ENCODE data around the gene UTF1. TPM values are rescaled to one million over a fixed set of nuclear protein-coding genes. Genes with fewer than 3 reads are reported as not detected.
"Not testable (repeated sequence)": the region's sequence is repeated elsewhere in the genome, so short reads cannot be mapped to it uniquely, and the experiment has no call there.

The UTF1 gene
- total RNA-seq, 1 donor from 2014 or later = not detected

DNA sequence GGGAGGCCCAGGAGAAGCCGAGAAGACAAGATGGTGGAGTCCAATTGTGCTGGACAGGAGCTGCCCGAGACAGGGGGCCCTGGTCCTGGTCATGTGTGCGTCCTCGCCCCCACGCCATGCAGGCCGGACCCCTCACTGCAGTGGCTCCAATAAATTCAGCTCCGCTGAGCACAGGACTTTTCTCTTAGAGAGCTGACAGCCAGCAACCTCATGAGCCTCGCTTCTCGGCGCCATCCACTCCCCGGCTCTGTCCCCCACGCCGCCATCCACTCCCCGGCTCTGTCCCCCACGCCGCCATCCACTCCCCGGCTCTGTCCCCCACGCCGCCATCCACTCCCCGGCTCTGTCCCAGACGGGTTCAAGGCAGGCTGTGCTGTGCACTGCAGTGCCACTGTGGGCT lies 2.8 kb upstream of the UTF1 start:
- no peak for DNase-seq (ENCODE audit: low spot score)

- DNase-seq (ENCODE audit: low spot score) = no peak
Measured at GRCh38 chr10:133229265-133230043, 563 bp upstream of the UTF1 start.

DNA sequence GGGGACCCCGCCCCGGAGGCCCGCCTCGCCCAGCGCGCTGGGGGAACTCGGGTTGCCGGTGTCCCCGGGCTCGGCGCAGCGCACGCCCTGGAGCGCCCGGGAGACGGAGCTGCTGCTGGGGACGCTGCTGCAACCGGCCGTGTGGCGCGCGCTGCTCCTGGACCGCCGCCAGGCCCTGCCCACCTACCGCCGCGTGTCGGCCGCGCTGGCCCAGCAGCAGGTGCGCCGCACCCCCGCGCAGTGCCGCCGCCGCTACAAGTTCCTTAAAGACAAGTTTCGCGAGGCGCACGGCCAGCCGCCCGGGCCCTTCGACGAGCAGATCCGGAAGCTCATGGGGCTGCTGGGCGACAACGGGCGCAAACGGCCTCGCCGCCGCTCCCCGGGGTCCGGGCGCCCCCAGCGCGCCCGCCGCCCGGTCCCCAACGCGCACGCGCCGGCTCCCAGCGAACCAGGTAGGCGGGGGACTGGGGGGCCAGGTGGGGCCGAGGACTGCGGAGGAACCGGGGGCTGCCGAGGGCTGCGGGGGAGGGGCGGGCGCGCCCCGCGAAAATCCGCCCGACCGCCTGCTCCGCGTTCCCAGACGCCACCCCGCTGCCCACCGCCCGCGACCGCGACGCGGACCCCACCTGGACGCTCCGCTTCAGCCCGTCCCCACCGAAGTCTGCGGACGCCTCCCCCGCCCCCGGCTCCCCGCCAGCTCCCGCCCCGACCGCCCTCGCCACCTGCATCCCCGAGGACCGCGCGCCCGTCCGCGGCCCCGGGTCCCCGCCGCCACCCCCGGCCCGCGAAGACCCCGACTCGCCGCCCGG lies 574 bp downstream of the UTF1 start:
- no peak for DNase-seq (ENCODE audit: low spot score)

- DNase-seq (ENCODE audit: low spot score) = no peak
Measured at GRCh38 chr10:133231244-133231945, 1.4 kb downstream of the UTF1 start.

GRCh38 chr10:133231946-133232574 lies 2.0 kb downstream of the UTF1 start:
- no peak for DNase-seq (ENCODE audit: low spot score)

DNA sequence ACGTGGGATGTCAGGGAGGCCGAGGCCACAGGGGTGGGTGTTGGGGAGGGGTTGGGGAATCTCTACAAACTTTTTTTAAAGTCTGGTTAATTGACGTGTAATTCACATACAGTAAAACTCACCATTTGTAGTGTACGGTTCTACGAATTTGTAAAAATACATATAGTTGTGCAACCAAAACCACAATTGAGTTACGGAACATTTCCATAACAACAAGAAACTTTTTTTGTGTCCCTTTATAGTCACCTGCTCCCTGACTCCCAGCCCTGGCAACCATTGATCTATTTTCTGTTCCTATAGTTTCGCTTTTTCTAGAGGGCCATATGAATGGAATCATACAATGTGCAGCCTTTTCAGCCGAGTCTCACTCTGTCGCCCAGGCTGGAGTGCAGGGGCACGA lies 4.8 kb downstream of the UTF1 start:
- not testable (repeated sequence) for DNase-seq (ENCODE audit: low spot score)

GRCh38 chr10:133235265-133235855 lies 5.3 kb downstream of the UTF1 start:
- no peak for DNase-seq (ENCODE audit: low spot score)

GRCh38 chr10:133235932-133236331 lies 5.9 kb downstream of the UTF1 start:
- no peak for DNase-seq (ENCODE audit: low spot score)

DNA sequence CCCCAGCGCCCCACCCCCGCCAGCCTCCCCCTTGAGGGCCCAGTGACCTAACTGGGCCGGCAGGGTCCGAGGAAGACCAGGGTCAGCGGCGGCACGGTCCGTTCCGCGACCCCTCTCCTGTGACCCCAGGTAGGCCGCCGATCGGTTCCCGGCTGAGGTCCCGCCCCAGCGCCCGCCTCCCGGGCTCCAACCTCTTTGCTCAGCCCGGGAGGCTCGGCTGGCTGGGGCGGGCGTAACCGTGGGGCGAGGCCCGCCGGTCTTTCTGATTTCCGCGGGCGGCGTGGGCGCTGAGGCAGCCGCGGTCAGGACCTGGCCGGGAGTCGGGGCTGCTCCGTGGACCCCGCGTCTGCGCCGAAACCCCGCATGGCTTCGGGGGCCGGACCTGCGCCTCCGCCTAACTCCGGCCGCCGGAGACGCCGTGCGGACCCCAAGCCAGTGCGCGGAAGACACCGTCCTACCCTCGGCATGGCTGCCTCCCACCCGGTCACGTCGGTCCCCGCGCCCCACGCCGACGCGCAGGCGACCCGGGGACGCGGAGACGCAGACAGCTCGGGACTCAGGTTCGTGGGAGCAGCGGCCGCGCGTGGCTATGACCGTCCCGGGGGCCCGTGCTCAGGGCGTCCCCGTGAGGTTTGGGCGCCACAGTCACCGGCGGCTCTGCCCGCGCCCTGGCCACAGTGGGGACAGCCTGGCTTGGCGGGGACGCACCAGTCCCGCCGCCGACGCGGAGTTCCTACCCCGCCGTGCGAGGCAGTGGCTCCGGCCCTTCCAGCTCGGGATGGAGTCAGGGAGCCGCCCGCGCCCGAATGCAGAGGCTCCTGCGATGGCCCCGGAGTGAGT lies 6.6 kb downstream of the UTF1 start:
- DNase-seq (ENCODE audit: low spot score) = no peak

- DNase-seq (ENCODE audit: low spot score) = no peak
Measured at GRCh38 chr10:133237241-133237587, 7.2 kb downstream of the UTF1 start.

DNA sequence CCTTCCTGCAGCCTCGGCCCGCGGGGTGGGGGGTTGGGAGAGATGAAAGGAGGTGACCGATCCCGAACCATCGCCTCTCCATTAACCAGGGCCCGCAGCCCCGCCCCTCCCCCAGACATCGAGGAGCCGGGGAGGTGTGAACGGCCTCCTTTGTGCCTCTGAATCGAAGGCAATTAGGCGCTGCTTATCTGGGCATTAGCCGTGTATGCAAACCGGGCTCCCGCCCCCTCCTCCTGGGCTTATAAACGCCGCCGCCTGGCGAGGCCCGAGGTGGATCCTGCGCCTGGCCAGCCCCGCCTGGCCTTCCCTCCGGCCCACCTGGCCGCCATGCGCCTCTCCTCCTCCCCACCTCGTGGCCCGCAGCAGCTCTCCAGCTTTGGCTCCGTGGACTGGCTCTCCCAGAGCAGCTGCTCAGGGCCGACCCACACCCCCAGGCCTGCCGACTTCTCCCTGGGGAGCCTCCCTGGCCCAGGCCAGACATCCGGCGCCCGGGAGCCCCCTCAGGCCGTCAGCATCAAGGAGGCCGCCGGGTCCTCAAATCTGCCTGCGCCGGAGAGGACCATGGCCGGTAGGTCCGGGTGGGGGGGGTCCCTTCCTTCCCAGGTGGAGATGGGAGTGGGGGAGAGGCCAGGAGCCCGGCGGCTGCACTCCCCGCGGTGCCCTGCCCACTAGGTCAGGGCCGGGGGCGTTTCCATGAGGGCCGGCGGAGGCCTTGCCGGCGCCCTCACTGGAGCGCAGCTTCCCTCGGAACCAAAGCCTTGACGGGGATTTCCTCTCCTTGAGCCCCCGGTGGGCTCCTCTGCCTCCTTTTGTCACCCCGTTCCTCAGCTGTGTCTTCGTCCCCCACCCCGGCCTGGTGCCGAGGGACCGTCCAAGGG lies 7.8 kb downstream of the UTF1 start, which contains the start of gene VENTX:
TSS of gene VENTX (plus strand) at position 268 of the 878 bp plus-strand sequence. CDS start at position 328, 60 bp downstream.
- no peak for DNase-seq (ENCODE audit: low spot score)

DNA sequence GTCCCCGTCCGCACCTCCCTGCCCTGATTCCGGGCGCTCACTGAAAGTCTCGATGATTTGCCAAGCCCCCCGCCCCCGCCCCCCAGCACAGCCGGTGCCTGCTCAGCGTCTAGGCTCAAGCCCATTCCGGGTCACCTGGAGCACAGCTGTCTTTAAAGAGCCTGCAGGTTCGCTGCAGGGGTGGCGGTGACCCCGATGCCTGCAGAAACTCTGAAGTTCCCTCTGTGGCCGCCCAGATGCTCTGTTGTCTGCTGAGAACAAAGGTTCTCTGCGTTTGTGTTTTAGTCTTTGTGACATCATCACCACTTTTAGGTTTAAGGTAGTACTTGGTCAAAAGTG lies 8.4 kb downstream of the UTF1 start:
- no peak for DNase-seq (ENCODE audit: low spot score)

GRCh38 chr10:133239990-133240389 lies 10.0 kb downstream of the UTF1 start:
- no peak for DNase-seq (ENCODE audit: low spot score)

GRCh38 chr10:133241501-133242205 lies 11.6 kb downstream of the UTF1 start:
- no peak for DNase-seq (ENCODE audit: low spot score)

DNA sequence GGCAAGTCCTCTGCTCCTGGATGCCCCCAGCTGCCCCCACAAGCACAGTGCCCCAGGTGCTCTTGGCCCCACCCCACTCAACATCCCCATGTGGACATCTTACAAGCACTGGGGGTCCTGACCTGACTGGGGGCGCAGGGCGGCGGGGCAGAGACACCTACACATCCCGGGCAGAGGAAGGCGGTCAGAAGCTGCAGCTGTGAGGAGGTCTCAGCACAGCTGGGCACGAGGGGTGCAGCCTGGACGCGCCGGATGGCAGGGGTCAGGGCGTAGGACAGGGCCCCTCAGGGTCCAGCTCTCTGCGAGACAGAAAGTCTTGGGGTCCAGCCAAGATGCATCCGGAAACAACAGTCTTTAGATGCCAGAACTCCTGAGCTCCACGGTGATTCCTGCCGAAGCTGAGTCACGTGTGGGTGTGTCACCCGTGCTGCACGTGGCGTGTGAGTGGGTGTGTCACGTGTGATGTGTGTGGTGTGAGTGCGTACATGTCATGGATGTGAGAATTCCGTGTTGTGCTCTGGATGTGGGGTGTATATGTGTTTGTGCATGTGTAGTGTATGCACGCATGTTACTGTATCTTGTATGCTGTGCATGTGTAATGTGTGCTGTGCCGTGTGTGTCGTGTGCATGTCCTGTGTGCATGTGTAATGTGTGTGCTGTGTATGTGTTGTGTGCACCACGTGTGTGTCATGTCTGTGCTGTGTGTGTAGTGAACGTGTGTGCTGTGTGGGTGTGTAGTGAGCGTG lies 12.8 kb downstream of the UTF1 start:
- no peak for DNase-seq (ENCODE audit: low spot score)

- no peak for DNase-seq (ENCODE audit: low spot score)
Measured at GRCh38 chr10:133243593-133243992, 13.6 kb downstream of the UTF1 start.

DNA sequence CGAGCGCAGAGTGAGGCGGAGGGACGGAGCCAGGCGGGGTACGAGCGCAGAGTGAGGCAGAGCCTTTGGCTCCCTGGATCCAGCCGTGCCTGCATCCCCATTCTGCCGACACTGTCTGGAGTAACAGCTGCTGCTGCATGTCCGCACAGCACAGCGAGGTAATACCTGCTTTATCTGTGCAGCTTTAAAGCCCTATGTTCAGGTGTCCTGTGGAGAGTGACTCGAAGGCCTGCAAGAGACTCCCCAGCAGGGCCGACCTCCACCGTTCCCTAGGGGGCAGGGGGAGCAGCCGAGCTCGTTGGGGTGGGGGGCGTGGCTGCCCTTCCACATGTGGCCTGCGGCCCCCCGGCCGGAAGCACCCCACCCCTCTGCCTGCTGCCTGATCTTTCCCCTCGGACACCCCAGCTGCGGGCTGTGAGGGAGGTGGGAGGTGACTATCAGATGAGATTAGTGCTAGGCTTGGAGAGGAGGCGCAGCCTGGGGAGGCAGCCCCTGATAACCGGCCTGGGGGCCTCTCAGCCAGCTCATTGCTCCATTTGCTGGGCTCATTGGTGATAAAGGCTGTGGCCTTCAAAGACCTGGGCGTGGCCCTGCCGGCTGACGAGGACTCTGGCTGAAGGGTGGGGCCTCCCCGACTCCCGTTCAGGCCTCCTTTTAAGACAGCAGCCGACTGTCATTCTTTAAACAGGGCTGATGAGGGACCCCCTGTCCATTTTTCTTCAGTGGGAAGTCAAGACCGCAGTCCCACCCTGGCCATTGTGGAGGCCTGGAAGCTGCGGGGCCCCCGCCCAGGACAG lies 15.6 kb downstream of the UTF1 start:
- DNase-seq (ENCODE audit: low spot score) = no peak

- no peak for DNase-seq (ENCODE audit: low spot score)
Measured at GRCh38 chr10:133246236-133246626, 16.2 kb downstream of the UTF1 start.

Measured in ureter (tissue), 1 donor.